NCI-H2107 treated with DMSO at 0.1 percent for 48 hours (cell line): ENCODE data around the gene CDC42EP2.

Experiments
- DNase-seq: peaks from one replicate; lab custom pipeline; 2025; ENCODE audit not compliant: unreplicated experiment; lab: John Stamatoyannopoulos, UW

CDC42EP2 gene

GRCh38 chr11:65297026-65297672 is 17.5 kb upstream of the CDC42EP2 start:
- no peak for DNase-seq

- no peak for DNase-seq
Observed at GRCh38 chr11:65298131-65298535, 16.5 kb upstream of the CDC42EP2 start.

GRCh38 chr11:65298655-65299179 is 15.9 kb upstream of the CDC42EP2 start:
- DNase-seq: no peak

GRCh38 chr11:65300621-65301275 is 13.9 kb upstream of the CDC42EP2 start:
- no peak for DNase-seq

- DNase-seq: no peak
Observed at GRCh38 chr11:65301491-65302329, 13.0 kb upstream of the CDC42EP2 start.

GRCh38 chr11:65303555-65303954 is 11.1 kb upstream of the CDC42EP2 start:
- DNase-seq: no peak

GRCh38 chr11:65304110-65304509 is 10.6 kb upstream of the CDC42EP2 start:
- no peak for DNase-seq

GRCh38 chr11:65304613-65305012 is 10.1 kb upstream of the CDC42EP2 start:
- no peak for DNase-seq

GRCh38 chr11:65305501-65306268 is 9.0 kb upstream of the CDC42EP2 start:
- no peak for DNase-seq

- no peak for DNase-seq
Observed at GRCh38 chr11:65307298-65308229, 7.1 kb upstream of the CDC42EP2 start.

GRCh38 chr11:65308281-65308891 is 6.3 kb upstream of the CDC42EP2 start:
- DNase-seq: no peak

GRCh38 chr11:65309006-65309405 is 5.7 kb upstream of the CDC42EP2 start:
- no peak for DNase-seq

GRCh38 chr11:65310215-65310614 is 4.5 kb upstream of the CDC42EP2 start:
- no peak for DNase-seq

GRCh38 chr11:65310736-65311135 is 3.9 kb upstream of the CDC42EP2 start:
- DNase-seq: no peak

GRCh38 chr11:65311170-65311678 is 3.4 kb upstream of the CDC42EP2 start:
- DNase-seq: no peak

GRCh38 chr11:65315204-65315865 is 669 bp downstream of the CDC42EP2 start:
- no peak for DNase-seq

- no peak for DNase-seq
Observed at GRCh38 chr11:65315866-65316226, 1.2 kb downstream of the CDC42EP2 start.

GRCh38 chr11:65316227-65317024 is 1.8 kb downstream of the CDC42EP2 start:
- DNase-seq: no peak
